Measurements from ENCODE around the gene GLI3. TPM values are rescaled to one million over a fixed set of nuclear protein-coding genes. Genes with fewer than 3 reads are reported as not detected.

The GLI3 gene
- total and polyA plus RNA-seq, 2 donors (not counting 1 experiment from before 2014, with no cell fraction given) = 6.4 to 6.5 TPM

GRCh38 chr7:42194238-42194637, 42.8 kb downstream of the GLI3 start:
- no peak overlapping the region for H3K9ac ChIP-seq (ENCODE audit: insufficient read depth, low read length)
- H3K4me1 ChIP-seq (ENCODE audit: control insufficient read depth, extremely low read depth, insufficient read depth, low read length) = peaks cover 7% of the 10 kb centered on the region
- peak overlapping the region; percentile 21 for H3K4me2 ChIP-seq (ENCODE audit: extremely low read depth, insufficient read depth, low read length)
- H3K9me3 ChIP-seq (ENCODE audit: control insufficient read depth, insufficient read depth, low read depth, low read length) = no peaks in the 10 kb centered on the region
- H3K36me3 ChIP-seq (ENCODE audit: control insufficient read depth, insufficient read depth, low read length) = no peaks in the 10 kb centered on the region
- TF ChIP-seq EZH2 (IDR thresholded peaks at IDR 0.05; ENCODE audit: low read length, missing control alignments) (no peak), CTCF (conservative IDR thresholded peaks at IDR 0.05 in 1 of 2, IDR thresholded peaks at IDR 0.05 in 1 of 2; ENCODE audit: low read depth in 1 of 2, low read length in 2 of 2) (no peak)
- no peaks in the 10 kb centered on the region for H4K20me1 ChIP-seq (ENCODE audit: control insufficient read depth, extremely low read depth, insufficient read depth, low read length)
- H3K27ac ChIP-seq (ENCODE audit: insufficient read depth, low read length) = no peak overlapping the region
- H3K27me3 ChIP-seq (ENCODE audit: control insufficient read depth, insufficient read depth, low read length) = no peaks in the 10 kb centered on the region
- H3K79me2 ChIP-seq (ENCODE audit: control insufficient read depth, insufficient read depth, low read length) = peaks cover 1% of the 10 kb centered on the region
- no peak overlapping the region for H2AFZ ChIP-seq (ENCODE audit: low read length)
- DNase-seq (ENCODE audit: low read depth in 2 of 2) = peak in 1 of 2 donors; percentile 22
- H3K4me3 ChIP-seq (replicated peaks in 1 of 4; ENCODE audit: control extremely low read depth in 1 of 4, insufficient read depth in 1 of 4, low read depth in 3 of 4, low read length in 4 of 4) = peak overlapping the region in 1 of 4 experiments; percentile 41

- Histone ChIP-seq H3K9ac (ENCODE audit: insufficient read depth, low read length) (no peak overlapping the region), H3K36me3 (ENCODE audit: control insufficient read depth, insufficient read depth, low read length) (no peaks in the 10 kb centered on the region), H3K4me3 (replicated peaks in 1 of 4; ENCODE audit: control extremely low read depth in 1 of 4, insufficient read depth in 1 of 4, low read depth in 3 of 4, low read length in 4 of 4) (peak overlapping the region in 1 of 4 experiments; percentile 41), H3K4me2 (ENCODE audit: extremely low read depth, insufficient read depth, low read length) (peak overlapping the region; percentile 21), H4K20me1 (ENCODE audit: control insufficient read depth, extremely low read depth, insufficient read depth, low read length) (no peaks in the 10 kb centered on the region), H3K27me3 (ENCODE audit: control insufficient read depth, insufficient read depth, low read length) (no peaks in the 10 kb centered on the region), H3K9me3 (ENCODE audit: control insufficient read depth, insufficient read depth, low read depth, low read length) (no peaks in the 10 kb centered on the region), H3K79me2 (ENCODE audit: control insufficient read depth, insufficient read depth, low read length) (peaks cover 5% of the 10 kb centered on the region), H2AFZ (ENCODE audit: low read length) (no peak overlapping the region), H3K4me1 (ENCODE audit: control insufficient read depth, extremely low read depth, insufficient read depth, low read length) (peaks cover 7% of the 10 kb centered on the region), H3K27ac (ENCODE audit: insufficient read depth, low read length) (no peak overlapping the region)
- no peak for TF ChIP-seq EZH2 (IDR thresholded peaks at IDR 0.05; ENCODE audit: low read length, missing control alignments)
- TF ChIP-seq CTCF (conservative IDR thresholded peaks at IDR 0.05 in 1 of 2, IDR thresholded peaks at IDR 0.05 in 1 of 2; ENCODE audit: low read depth in 1 of 2, low read length in 2 of 2) = no peak
- DNase-seq (ENCODE audit: low read depth in 2 of 2) = peak; percentile 32 to 39
Observed at GRCh38 chr7:42193471-42194129, 43.4 kb downstream of the GLI3 start.

GRCh38 chr7:42192851-42193461, 44.1 kb downstream of the GLI3 start:
- Histone ChIP-seq H3K4me3 (replicated peaks in 1 of 4; ENCODE audit: control extremely low read depth in 1 of 4, insufficient read depth in 1 of 4, low read depth in 3 of 4, low read length in 4 of 4) (no peak overlapping the region), H3K27ac (ENCODE audit: insufficient read depth, low read length) (no peak overlapping the region), H3K4me1 (ENCODE audit: control insufficient read depth, extremely low read depth, insufficient read depth, low read length) (peaks cover 7% of the 10 kb centered on the region), H3K4me2 (ENCODE audit: extremely low read depth, insufficient read depth, low read length) (no peak overlapping the region), H2AFZ (ENCODE audit: low read length) (no peak overlapping the region), H3K36me3 (ENCODE audit: control insufficient read depth, insufficient read depth, low read length) (no peaks in the 10 kb centered on the region), H3K9me3 (ENCODE audit: control insufficient read depth, insufficient read depth, low read depth, low read length) (no peaks in the 10 kb centered on the region), H4K20me1 (ENCODE audit: control insufficient read depth, extremely low read depth, insufficient read depth, low read length) (no peaks in the 10 kb centered on the region), H3K79me2 (ENCODE audit: control insufficient read depth, insufficient read depth, low read length) (peaks cover 6% of the 10 kb centered on the region), H3K27me3 (ENCODE audit: control insufficient read depth, insufficient read depth, low read length) (no peaks in the 10 kb centered on the region), H3K9ac (ENCODE audit: insufficient read depth, low read length) (no peak overlapping the region)
- no peak for TF ChIP-seq CTCF (conservative IDR thresholded peaks at IDR 0.05 in 1 of 2, IDR thresholded peaks at IDR 0.05 in 1 of 2; ENCODE audit: low read depth in 1 of 2, low read length in 2 of 2)
- TF ChIP-seq EZH2 (IDR thresholded peaks at IDR 0.05; ENCODE audit: low read length, missing control alignments) = no peak
- peak; percentile 41 to 47 for DNase-seq (ENCODE audit: low read depth in 2 of 2)

Data from fibroblast of lung (primary cell).